Neural cell (in vitro differentiated cells): ENCODE results near the gene TMEM272. TPM values are rescaled to one million over a fixed set of nuclear protein-coding genes. Genes with fewer than 3 reads are reported as not detected.

Experiments
- H2AFZ ChIP-seq: fragments of 200-600, 300-800 bp; sonication (generic), shearing (Covaris generic); 2 replicates; pipeline ENCODE4 v1.6.0; 2014; ENCODE audit warnings: low read depth, mild to moderate bottlenecking, antibody characterized with exemption, low read length, moderate library complexity
- H3F3A ChIP-seq: fragments of 200-600 bp; shearing (Covaris generic); 2 replicates; pipeline ENCODE4 v1.6.1; 2016; ENCODE audit warnings: mild to moderate bottlenecking, moderate library complexity, mixed read lengths, antibody characterized with exemption, low read length; ENCODE audit not compliant: insufficient read depth, poor library complexity, severe bottlenecking
- H3K27ac ChIP-seq: fragments of 200-600, 300-800 bp; sonication (generic), shearing (Covaris generic); 2 replicates; pipeline ENCODE4 v1.5.1; 2014; ENCODE audit warnings: mild to moderate bottlenecking, low read length, moderate library complexity
- H3K27me3 ChIP-seq: fragments of 300-800, 200-600 bp; sonication (generic), shearing (Covaris generic); 2 replicates; pipeline ENCODE4 v1.6.0; 2014; ENCODE audit warnings: mild to moderate bottlenecking, low read depth, low read length, moderate library complexity; ENCODE audit not compliant: insufficient read depth
- H3K36me3 ChIP-seq: fragments of 300-800, 200-600 bp; sonication (generic), shearing (Covaris generic); 2 replicates; pipeline ENCODE4 v1.5.1; 2014; ENCODE audit warnings: mild to moderate bottlenecking, antibody characterized with exemption, low read length, moderate library complexity; ENCODE audit not compliant: insufficient read depth
- H3K4me2 ChIP-seq: fragments of 300-800, 200-600 bp; sonication (generic), shearing (Covaris generic); 2 replicates; pipeline ENCODE4 v1.6.0; 2014; ENCODE audit warnings: mild to moderate bottlenecking, low read length
- H3K4me3 ChIP-seq: fragments of 300-800, 200-600 bp; sonication (generic), shearing (Covaris generic); 2 replicates; pipeline ENCODE4 v1.5.1; 2014; ENCODE audit warnings: mild to moderate bottlenecking, low read length, moderate library complexity
- H3K79me2 ChIP-seq: fragments of 200-600 bp; shearing (Covaris generic); replicated peaks from 2 replicates; pipeline ENCODE4 v1.6.0; 2014; ENCODE audit warnings: mild to moderate bottlenecking, low read length, moderate library complexity; ENCODE audit not compliant: insufficient read depth
- H3K9ac ChIP-seq: fragments of 300-800, 200-600 bp; sonication (generic), shearing (Covaris generic); 2 replicates; pipeline ENCODE4 v1.6.1; 2016; ENCODE audit warnings: mild to moderate bottlenecking, low read length, mixed read lengths
- H3K9me2 ChIP-seq: fragments of 200-600 bp; shearing (Covaris generic); 2 replicates; pipeline ENCODE4 v1.6.1; 2016; ENCODE audit warnings: mild to moderate bottlenecking, low read length, mixed read lengths; ENCODE audit not compliant: insufficient read depth
- H3K9me3 ChIP-seq: fragments of 200-600, 300-800 bp; sonication (generic), shearing (Covaris generic); 2 replicates; pipeline ENCODE4 v1.6.1; 2016; ENCODE audit warnings: mild to moderate bottlenecking, mixed run types, low read length, moderate library complexity, mixed read lengths
- H4K20me1 ChIP-seq: fragments of 200-600 bp; shearing (Covaris generic); 2 replicates; pipeline ENCODE4 v1.6.1; 2016; ENCODE audit warnings: mild to moderate bottlenecking, mixed run types; ENCODE audit not compliant: insufficient read depth
- EP300 ChIP-seq: fragments of 450-650 bp; conservative IDR thresholded peaks from 2 replicates; pipeline ENCODE4 v1.6.1; 2014; ENCODE audit warnings: antibody characterized with exemption, mild to moderate bottlenecking, moderate library complexity; ENCODE audit not compliant: poor library complexity, severe bottlenecking
- EZH2 ChIP-seq: fragments of 200-600, 300-800 bp; shearing (Covaris generic), sonication (generic); IDR thresholded peaks from 2 replicates; pipeline ENCODE4 v1.6.1; 2014; ENCODE audit warnings: antibody characterized with exemption, low read length, borderline replicate concordance, mild to moderate bottlenecking; ENCODE audit not compliant: insufficient read depth, poor library complexity, severe bottlenecking
- MXI1 ChIP-seq: fragments of 450-650 bp; conservative IDR thresholded peaks from 2 replicates; pipeline ENCODE4 v1.6.1; 2014; ENCODE audit warnings: antibody characterized with exemption, mild to moderate bottlenecking; ENCODE audit not compliant: poor library complexity, severe bottlenecking
- POLR2AphosphoS5 ChIP-seq: IDR thresholded peaks from 2 replicates; pipeline ENCODE4 v1.6.1; 2012
- RAD21 ChIP-seq: fragments of 450-650 bp; conservative IDR thresholded peaks from 2 replicates; pipeline ENCODE4 v1.6.1; 2014; ENCODE audit warnings: antibody characterized with exemption, mild to moderate bottlenecking, moderate library complexity
- REST ChIP-seq: IDR thresholded peaks from 2 replicates; pipeline ENCODE4 v1.6.1; 2012; ENCODE audit warnings: borderline replicate concordance
- SMC3 ChIP-seq: fragments of 450-650 bp; conservative IDR thresholded peaks from 2 replicates; pipeline ENCODE4 v1.6.1; 2014; ENCODE audit warnings: antibody characterized with exemption, mild to moderate bottlenecking, moderate library complexity; ENCODE audit not compliant: poor library complexity
- TAF1 ChIP-seq: IDR thresholded peaks from 2 replicates; pipeline ENCODE4 v1.6.1; 2012; ENCODE audit warnings: low read depth
- polyA plus RNA-seq: library from polyadenylated mRNA; depleted of rRNA; stranded (reverse); fragments of >200 nt; gene quantifications from 2 replicates; pipeline ENCODE4 v1.2.3, GENCODE V29; 2014
- TF ChIP-seq, protein P1 (sequence below): fragments of 450-650 bp; IDR thresholded peaks from 2 replicates; pipeline ENCODE4 v1.5.1; 2014; ENCODE audit warnings: antibody characterized with exemption, mild to moderate bottlenecking, moderate library complexity; ENCODE audit not compliant: poor library complexity, severe bottlenecking

TMEM272 gene
- polyA plus RNA-seq, 1 donor from 2014 or later: 0.77 TPM

DNA sequence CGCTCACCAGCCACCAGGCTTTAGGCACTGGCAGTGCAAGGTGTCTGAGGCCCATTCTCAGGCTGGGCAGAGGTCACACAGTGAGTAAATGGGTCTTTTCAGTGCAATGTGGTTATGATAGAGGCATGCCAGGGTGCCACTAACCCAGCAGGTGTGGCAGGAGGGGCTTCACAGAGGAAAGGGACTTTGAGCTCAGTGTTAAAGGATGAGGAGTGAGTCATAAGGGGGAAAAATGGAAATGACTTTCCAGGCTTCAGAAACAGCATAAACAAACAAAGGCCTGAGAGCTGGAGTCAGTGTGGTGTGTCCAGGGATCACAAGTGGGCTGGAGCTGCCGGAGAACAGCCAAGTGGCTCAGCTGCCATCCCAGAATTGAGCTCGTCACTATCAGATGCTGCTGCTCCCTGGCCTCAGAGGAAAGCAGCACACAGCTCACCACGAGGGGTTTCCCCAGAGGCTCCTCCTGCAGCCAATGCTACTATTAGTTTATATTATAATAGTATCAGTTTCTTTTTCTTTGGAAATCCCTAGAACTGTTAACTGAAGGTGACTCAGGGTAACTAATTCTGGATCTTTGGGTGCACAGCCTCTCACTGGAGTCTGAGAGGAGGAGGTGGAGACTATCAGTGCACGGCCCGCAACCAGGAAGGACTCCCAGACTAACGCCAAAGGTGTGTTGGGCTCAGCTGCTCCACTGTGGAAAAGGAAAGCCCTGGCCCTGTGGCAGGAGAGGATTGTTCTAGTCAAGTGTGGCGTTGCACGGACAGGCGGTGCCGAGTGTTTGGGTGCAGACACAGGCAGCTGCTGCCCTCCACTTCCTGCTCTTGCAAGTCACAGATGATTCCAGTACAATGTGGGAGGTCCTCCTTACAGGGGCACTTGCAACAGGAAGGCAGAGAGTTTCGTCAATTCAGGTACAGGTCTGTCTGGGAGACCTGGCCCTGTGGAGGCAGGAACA is 80.5 kb downstream of the TMEM272 start:
- H3K27ac ChIP-seq: no peak overlapping the region

GRCh38 chr13:51763486-51763885 is 81.5 kb downstream of the TMEM272 start:
- Histone ChIP-seq H3K9ac (no peak overlapping the region), H3K4me2 (no peak overlapping the region), H3K36me3 (no peaks in the 10 kb centered on the region), H3K27me3 (no peaks in the 10 kb centered on the region), H3K9me2 (no peaks in the 10 kb centered on the region), H2AFZ (no peak overlapping the region), H3K9me3 (no peaks in the 10 kb centered on the region), H4K20me1 (no peaks in the 10 kb centered on the region), H3F3A (no peaks in the 10 kb centered on the region), H3K4me3 (no peak overlapping the region), H3K79me2 (no peaks in the 10 kb centered on the region), H3K27ac (no peak overlapping the region)
- TF ChIP-seq EZH2 (no peak), TAF1 (no peak), REST (no peak), SMC3 (no peak)

More for the DNA sequence above, 80.5 kb downstream of the TMEM272 start:
- H3K9me3 ChIP-seq: no peaks in the 10 kb centered on the region
- H3K9me2 ChIP-seq: no peaks in the 10 kb centered on the region
- H3K36me3 ChIP-seq: no peaks in the 10 kb centered on the region
- TF ChIP-seq SMC3 (no peak), TAF1 (no peak), MXI1 (no peak), EZH2 (no peak), REST (no peak), EP300 (no peak), POLR2AphosphoS5 (no peak), RAD21 (no peak)
- TF ChIP-seq, protein P1, sequence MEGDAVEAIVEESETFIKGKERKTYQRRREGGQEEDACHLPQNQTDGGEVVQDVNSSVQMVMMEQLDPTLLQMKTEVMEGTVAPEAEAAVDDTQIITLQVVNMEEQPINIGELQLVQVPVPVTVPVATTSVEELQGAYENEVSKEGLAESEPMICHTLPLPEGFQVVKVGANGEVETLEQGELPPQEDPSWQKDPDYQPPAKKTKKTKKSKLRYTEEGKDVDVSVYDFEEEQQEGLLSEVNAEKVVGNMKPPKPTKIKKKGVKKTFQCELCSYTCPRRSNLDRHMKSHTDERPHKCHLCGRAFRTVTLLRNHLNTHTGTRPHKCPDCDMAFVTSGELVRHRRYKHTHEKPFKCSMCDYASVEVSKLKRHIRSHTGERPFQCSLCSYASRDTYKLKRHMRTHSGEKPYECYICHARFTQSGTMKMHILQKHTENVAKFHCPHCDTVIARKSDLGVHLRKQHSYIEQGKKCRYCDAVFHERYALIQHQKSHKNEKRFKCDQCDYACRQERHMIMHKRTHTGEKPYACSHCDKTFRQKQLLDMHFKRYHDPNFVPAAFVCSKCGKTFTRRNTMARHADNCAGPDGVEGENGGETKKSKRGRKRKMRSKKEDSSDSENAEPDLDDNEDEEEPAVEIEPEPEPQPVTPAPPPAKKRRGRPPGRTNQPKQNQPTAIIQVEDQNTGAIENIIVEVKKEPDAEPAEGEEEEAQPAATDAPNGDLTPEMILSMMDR: no peak
- H3K27me3 ChIP-seq: no peaks in the 10 kb centered on the region
- no peaks in the 10 kb centered on the region for H3F3A ChIP-seq
- H4K20me1 ChIP-seq: no peaks in the 10 kb centered on the region
- H2AFZ ChIP-seq: no peak overlapping the region
- no peak overlapping the region for H3K4me3 ChIP-seq
- no peaks in the 10 kb centered on the region for H3K79me2 ChIP-seq
- no peak overlapping the region for H3K4me2 ChIP-seq
- no peak overlapping the region for H3K9ac ChIP-seq
